CD14-positive monocyte (primary cell): ENCODE data around the gene EFHC2. TPM values are rescaled to one million over a fixed set of nuclear protein-coding genes. Genes with fewer than 3 reads are reported as not detected.

ENCODE experiments used
- DNase-seq, 3 donors: peaks; one replicate each; pipeline ENCODE4 v3.0.0-alpha.2; 2011 to 2022
- H2AFZ ChIP-seq: 2 replicates; pipeline ENCODE4 v1.6.0; 2012; ENCODE audit warnings: mild to moderate bottlenecking, low read depth, low read length, inconsistent platforms; ENCODE audit not compliant: insufficient read depth, poor library complexity, severe bottlenecking
- H3K27ac ChIP-seq, 2 donors: 1 replicate in 1 of 2; 2 replicates in 1 of 2; pipeline ENCODE4 v1.5.1; 2012 to 2013; ENCODE audit warnings: low read length in 2 of 2, control low read depth in 1 of 2, inconsistent platforms in 1 of 2, low read depth in 1 of 2, mild to moderate bottlenecking in 1 of 2
- H3K27me3 ChIP-seq, 2 donors: one replicate each; pipeline versions ENCODE4 v1.6.0 to v1.6.1; 2011 to 2013; ENCODE audit warnings: low read length in 2 of 2; ENCODE audit not compliant: control insufficient read depth in 2 of 2, insufficient read depth in 2 of 2
- H3K36me3 ChIP-seq, 2 donors: replicated peaks in 1 of 2; 1 replicate in 1 of 2; 2 replicates in 1 of 2; pipeline versions ENCODE4 v1.5.1 to v1.6.1; 2012 to 2013; ENCODE audit warnings: low read length in 2 of 2, control low read depth in 1 of 2, inconsistent platforms in 1 of 2, mild to moderate bottlenecking in 1 of 2; ENCODE audit not compliant: insufficient read depth in 2 of 2, control insufficient read depth in 1 of 2
- H3K4me1 ChIP-seq, 2 donors: 1 replicate in 1 of 2; 2 replicates in 1 of 2; pipeline versions ENCODE4 v1.5.1 to v1.6.1; 2012 to 2013; ENCODE audit warnings: low read length in 2 of 2, control low read depth in 1 of 2, inconsistent platforms in 1 of 2, mild to moderate bottlenecking in 1 of 2, moderate library complexity in 1 of 2; ENCODE audit not compliant: insufficient read depth in 2 of 2, control insufficient read depth in 1 of 2
- H3K4me2 ChIP-seq: replicated peaks from 2 replicates; pipeline ENCODE3; 2012; ENCODE audit warnings: low read length, moderate library complexity, mild to moderate bottlenecking; ENCODE audit not compliant: poor library complexity, severe bottlenecking; ENCODE audit errors: extremely low read depth
- H3K4me3 ChIP-seq, 3 experiments: fragments of 200-600 bp in 1 of 3; sonication (generic) in 1 of 3; replicated peaks in 1 of 3; 1 replicate in 2 of 3; 2 replicates in 1 of 3; pipeline ENCODE4 v1.5.1; 2011 to 2013; ENCODE audit warnings: low read length in 3 of 3, mild to moderate bottlenecking in 3 of 3, control low read depth in 2 of 3, low read depth in 2 of 3, inconsistent platforms in 1 of 3, moderate library complexity in 1 of 3
- H3K79me2 ChIP-seq: 2 replicates; pipeline ENCODE4 v1.6.0; 2012; ENCODE audit warnings: mild to moderate bottlenecking, control low read depth, inconsistent platforms, low read length, moderate library complexity; ENCODE audit not compliant: insufficient read depth
- H3K9ac ChIP-seq: 2 replicates; pipeline ENCODE4 v1.6.0; 2017; ENCODE audit warnings: low read length, mild to moderate bottlenecking; ENCODE audit not compliant: insufficient read depth, poor library complexity, severe bottlenecking
- H3K9me3 ChIP-seq, 2 donors: replicated peaks in 1 of 2; 1 replicate in 1 of 2; 2 replicates in 1 of 2; pipeline versions ENCODE4 v1.5.1 to v1.6.1; 2012 to 2013; ENCODE audit warnings: low read length in 2 of 2, control low read depth in 1 of 2; ENCODE audit not compliant: control insufficient read depth in 1 of 2, insufficient read depth in 1 of 2
- H4K20me1 ChIP-seq: 2 replicates; pipeline ENCODE4 v1.6.0; 2012; ENCODE audit warnings: mild to moderate bottlenecking, low read length, control low read depth, moderate library complexity; ENCODE audit not compliant: insufficient read depth
- H3K27ac Mint-ChIP-seq, 7 donors: one replicate each; pipeline ENCODE4 v1.8.0; 2020; ENCODE audit warnings: mild to moderate bottlenecking in 7 of 7, mixed read lengths in 7 of 7, moderate library complexity in 6 of 7, inconsistent platforms in 2 of 7
- H3K27me3 Mint-ChIP-seq, 3 donors: one replicate each; pipeline ENCODE4 v1.8.0; 2021 to 2022; ENCODE audit warnings: low read depth in 3 of 3, mild to moderate bottlenecking in 3 of 3, mixed read lengths in 3 of 3, moderate library complexity in 3 of 3, inconsistent platforms in 1 of 3
- H3K36me3 Mint-ChIP-seq, 2 donors: one replicate each; pipeline ENCODE4 v1.8.0; 2020; ENCODE audit warnings: mixed read lengths in 2 of 2, inconsistent platforms in 1 of 2, mild to moderate bottlenecking in 1 of 2
- H3K4me1 Mint-ChIP-seq: one replicate; pipeline ENCODE4 v1.8.0; 2020; ENCODE audit warnings: mild to moderate bottlenecking, mixed read lengths
- H3K4me3 Mint-ChIP-seq, 2 donors: one replicate each; pipeline ENCODE4 v1.8.0; 2020; ENCODE audit warnings: mild to moderate bottlenecking in 2 of 2, mixed read lengths in 2 of 2, moderate library complexity in 1 of 2
- H3K9me3 Mint-ChIP-seq, 7 donors: one replicate each; pipeline ENCODE4 v1.8.0; 2020 to 2022; ENCODE audit warnings: mixed read lengths in 7 of 7, mild to moderate bottlenecking in 6 of 7, moderate library complexity in 6 of 7, inconsistent platforms in 2 of 7
- CTCF ChIP-seq: fragments of 200-600 bp; IDR thresholded peaks from one replicate; pipeline ENCODE4 v1.8.0; 2022; ENCODE audit warnings: antibody characterized with exemption, mild to moderate bottlenecking
- WGBS: methylation state at CpG from one replicate; pipeline ENCODE4 v1.1.5; 2013; ENCODE audit warnings: missing lambda C conversion rate; ENCODE audit not compliant: insufficient coverage; 5-methylcytosine and 5-hydroxymethylcytosine counted together
- intact Hi-C, 2 donors: fragments of 100-400 bp; cut with micrococcal nuclease; formaldehyde crosslinking; loops; one replicate each; pipeline versions ENCODE4 v1.15.0 to v1.15.1; 2023
- polyA plus RNA-seq, 3 donors: library from polyadenylated mRNA; depleted of rRNA in 1 of 3; unstranded in 2 of 3; stranded (reverse) in 1 of 3; fragments of 300-500 nt in 2 of 3; fragments of >200 nt in 1 of 3; fragmentation: Illumina TruSeq in 2 of 3; gene quantifications; 1 replicate in 2 of 3; 2 replicates in 1 of 3; pipeline ENCODE4 v1.2.3, GENCODE V29; 2012 to 2021

EFHC2 gene
- polyA plus RNA-seq, 3 donors = 0.05 to 0.22 TPM; not detected in 1

GRCh38 chrX:44265559-44265958 is 77.9 kb downstream of the EFHC2 start:
- Histone ChIP-seq H3K4me3 (no peak overlapping the region), H3K4me2 (no peak overlapping the region), H3K36me3 (no peaks in the 10 kb centered on the region), H3K27ac (no peak overlapping the region), H3K9me3 (no peaks in the 10 kb centered on the region), H3K79me2 (no peaks in the 10 kb centered on the region), H3K4me1 (no peaks in the 10 kb centered on the region), H3K9ac (no peak overlapping the region), H4K20me1 (no peaks in the 10 kb centered on the region), H2AFZ (no peak overlapping the region), H3K27me3 (peaks cover 61 to 78% of the 10 kb centered on the region in 2 donors)
- H3K27ac Mint-ChIP-seq = no peak overlapping the region
- no peaks in the 10 kb centered on the region for H3K36me3 Mint-ChIP-seq
- no peak overlapping the region for H3K4me3 Mint-ChIP-seq
- peaks cover 11% of the 10 kb centered on the region for H3K4me1 Mint-ChIP-seq
- no CpG with 5 or more reads among the region's 2 CpGs for WGBS
- intact Hi-C loops = no loop called here
- DNase-seq = no peak
- TF ChIP-seq CTCF = no peak
- peaks cover 32 to 50% (median 44%) of the 10 kb centered on the region in 3 donors for H3K27me3 Mint-ChIP-seq
- H3K9me3 Mint-ChIP-seq = no peaks in the 10 kb centered on the region

GRCh38 chrX:44264936-44265335 is 78.5 kb downstream of the EFHC2 start:
- peaks cover 11% of the 10 kb centered on the region for H3K4me1 Mint-ChIP-seq
- Histone ChIP-seq H3K4me1 (no peaks in the 10 kb centered on the region), H3K79me2 (no peaks in the 10 kb centered on the region), H3K27ac (no peak overlapping the region), H3K9ac (no peak overlapping the region), H3K27me3 (peaks cover 67 to 81% of the 10 kb centered on the region in 2 donors), H3K36me3 (no peaks in the 10 kb centered on the region), H4K20me1 (no peaks in the 10 kb centered on the region), H3K4me3 (no peak overlapping the region), H3K9me3 (no peaks in the 10 kb centered on the region), H2AFZ (no peak overlapping the region), H3K4me2 (no peak overlapping the region)
- intact Hi-C loops = no loop called here
- no peak for DNase-seq
- H3K4me3 Mint-ChIP-seq = peak overlapping the region in 1 of 2 donors; percentile 67
- H3K27ac Mint-ChIP-seq = no peak overlapping the region
- peaks cover 36 to 56% (median 45%) of the 10 kb centered on the region in 3 donors for H3K27me3 Mint-ChIP-seq
- no peaks in the 10 kb centered on the region for H3K9me3 Mint-ChIP-seq
- H3K36me3 Mint-ChIP-seq = no peaks in the 10 kb centered on the region
- no peak for TF ChIP-seq CTCF
